BE2C (cell line): ENCODE measurements around the gene ANKEF1.
A peak's percentile ranks its signal among the peaks of the same experiment; 100 is the strongest.

Experiments
- DNase-seq: peaks from one replicate; pipeline ENCODE4 v3.0.0-alpha.2; 2020
- H3K27me3 ChIP-seq: fragments of 250-450 bp; sonication (Bioruptor Pico); 2 replicates; pipeline ENCODE4 v1.5.1; 2020; ENCODE audit warnings: mild to moderate bottlenecking
- H3K36me3 ChIP-seq: fragments of 250-450 bp; sonication (Bioruptor Pico); 2 replicates; pipeline ENCODE4 v1.5.1; 2020; ENCODE audit warnings: mild to moderate bottlenecking
- H3K4me1 ChIP-seq: fragments of 250-450 bp; sonication (Bioruptor Pico); 2 replicates; pipeline ENCODE4 v1.5.1; 2020
- H3K4me3 ChIP-seq: 2 replicates; pipeline ENCODE4 v1.5.1; 2011; ENCODE audit warnings: low read depth, low read length
- H3K9me3 ChIP-seq: fragments of 250-450 bp; sonication (Bioruptor Pico); 2 replicates; pipeline ENCODE4 v1.5.1; 2020
- CTCF ChIP-seq: IDR thresholded peaks from 2 replicates; pipeline ENCODE4 v1.5.1; 2012; ENCODE audit warnings: mild to moderate bottlenecking, low read depth, low read length

Gene ANKEF1

GRCh38 chr20:9995510-9996272, 39.1 kb upstream of the ANKEF1 start:
- Histone ChIP-seq H3K36me3 (no peaks in the 10 kb centered on the region), H3K27me3 (peaks cover 17% of the 10 kb centered on the region), H3K9me3 (no peaks in the 10 kb centered on the region), H3K4me3 (no peak overlapping the region), H3K4me1 (no peaks in the 10 kb centered on the region)
- no peak for TF ChIP-seq CTCF
- no peak for DNase-seq

- Histone ChIP-seq H3K27me3 (peaks cover 5% of the 10 kb centered on the region), H3K4me3 (no peak overlapping the region), H3K9me3 (no peaks in the 10 kb centered on the region), H3K36me3 (no peaks in the 10 kb centered on the region), H3K4me1 (no peaks in the 10 kb centered on the region)
- DNase-seq = no peak
- TF ChIP-seq CTCF = no peak
Measured at GRCh38 chr20:9996944-9997343, 37.8 kb upstream of the ANKEF1 start.

- peak; percentile 20 for DNase-seq
- Histone ChIP-seq H3K4me3 (no peak overlapping the region), H3K27me3 (no peaks in the 10 kb centered on the region), H3K4me1 (no peaks in the 10 kb centered on the region), H3K36me3 (no peaks in the 10 kb centered on the region), H3K9me3 (no peaks in the 10 kb centered on the region)
- no peak for TF ChIP-seq CTCF
Measured at GRCh38 chr20:9999645-10000044, 35.1 kb upstream of the ANKEF1 start.

- no peak overlapping the region for H3K4me3 ChIP-seq
- no peaks in the 10 kb centered on the region for H3K4me1 ChIP-seq
- peaks cover 8% of the 10 kb centered on the region; the same call in 1 of the 2 replicates for H3K27me3 ChIP-seq
- TF ChIP-seq CTCF = no peak
- H3K9me3 ChIP-seq = no peaks in the 10 kb centered on the region
- H3K36me3 ChIP-seq = no peaks in the 10 kb centered on the region
- no peak for DNase-seq
Measured at GRCh38 chr20:10002866-10003265, 31.9 kb upstream of the ANKEF1 start.

- Histone ChIP-seq H3K9me3 (no peaks in the 10 kb centered on the region), H3K4me3 (no peak overlapping the region), H3K36me3 (no peaks in the 10 kb centered on the region), H3K4me1 (no peaks in the 10 kb centered on the region), H3K27me3 (peaks cover 8% of the 10 kb centered on the region; the same call in 1 of the 2 replicates)
- no peak for DNase-seq
- no peak for TF ChIP-seq CTCF
Measured at GRCh38 chr20:10004900-10005299, 29.9 kb upstream of the ANKEF1 start.

GRCh38 chr20:10005885-10006284, 28.9 kb upstream of the ANKEF1 start:
- Histone ChIP-seq H3K4me1 (no peaks in the 10 kb centered on the region), H3K9me3 (no peaks in the 10 kb centered on the region), H3K27me3 (peaks cover 8% of the 10 kb centered on the region; the same call in 1 of the 2 replicates), H3K36me3 (no peaks in the 10 kb centered on the region), H3K4me3 (no peak overlapping the region)
- DNase-seq = no peak
- no peak for TF ChIP-seq CTCF
